Measurements from ENCODE around the gene CA10. TPM values are rescaled to one million over a fixed set of nuclear protein-coding genes. Genes with fewer than 3 reads are reported as not detected.

The CA10 gene
- total and polyA plus RNA-seq, 9 of the 15 experiments (the other 6 are each of a cell fraction or from before 2014, with no cell fraction given) = not detected

DNA sequence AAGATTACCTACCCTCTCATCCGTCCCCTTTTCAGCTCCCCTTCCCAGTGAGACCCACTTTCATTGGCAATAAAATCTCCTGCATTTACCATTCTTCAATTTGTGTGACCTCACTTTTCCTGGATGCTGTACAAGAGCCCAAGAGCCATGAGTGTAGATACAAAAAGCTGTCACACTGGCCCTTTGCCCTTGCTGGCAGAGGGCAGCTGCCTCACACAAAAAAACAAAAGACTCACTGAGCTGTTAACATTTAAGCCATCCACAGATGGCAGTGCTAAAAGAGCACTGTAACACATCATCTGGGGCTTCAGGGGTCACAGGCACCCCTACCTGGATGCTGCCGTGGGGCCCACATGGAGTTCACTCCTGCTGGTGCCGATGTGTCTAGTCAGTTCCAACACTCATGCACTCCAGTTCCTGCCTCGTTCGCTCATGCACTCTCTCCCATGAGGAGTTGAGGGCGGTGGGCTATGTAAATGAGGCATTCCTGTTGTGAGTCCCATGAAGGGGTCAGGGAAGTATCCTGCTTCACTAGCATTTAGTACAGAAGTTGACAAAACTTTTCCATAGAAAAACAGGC is 123.1 kb downstream of the CA10 start:
- Histone ChIP-seq H3K9me3 (replicated peaks; ENCODE audit: control insufficient read depth, insufficient read depth, low read depth, low read length) (no peaks in the 10 kb centered on the region; the same call in 1 of the 2 replicates), H3K4me1 (replicated peaks in 1 of 2; ENCODE audit: control insufficient read depth in 2 of 2, insufficient read depth in 2 of 2, low read length in 2 of 2) (no peaks in the 10 kb centered on the region), H3K9me1 (ENCODE audit: control insufficient read depth, insufficient read depth, low read length) (no peaks in the 10 kb centered on the region), H2AFZ (ENCODE audit: low read depth, low read length) (no peak overlapping the region), H3K79me2 (ENCODE audit: control insufficient read depth, insufficient read depth, low read length) (no peaks in the 10 kb centered on the region), H3K9ac (ENCODE audit: insufficient read depth in 1 of 2, low read depth in 2 of 2, low read length in 2 of 2) (no peak overlapping the region), H3K4me3 (no peak overlapping the region), H3K36me3 (ENCODE audit: control insufficient read depth, insufficient read depth, low read length) (no peaks in the 10 kb centered on the region), H3K27me3 (ENCODE audit: control insufficient read depth in 2 of 2, insufficient read depth in 2 of 2, low read length in 2 of 2) (no peaks in the 10 kb centered on the region), H3K4me2 (ENCODE audit: insufficient read depth, low read length) (no peak overlapping the region), H3K27ac (ENCODE audit: extremely low read depth, low read depth, low read length) (no peak overlapping the region), H4K20me1 (replicated peaks; ENCODE audit: control insufficient read depth, insufficient read depth, low read length) (no peaks in the 10 kb centered on the region)
- 2% methylated on average over 6 of the region's 6 CpGs for WGBS (ENCODE audit: insufficient coverage, low coverage, missing lambda C conversion rate)
- ChIA-PET POLR2A (no interaction called here), CTCF (ENCODE audit: low intra/inter-chr PET ratio) (no interaction called here)
- no peak for FAIRE-seq
- in situ Hi-C loops (cut with MboI) = no loop called here
- DNase-seq (ENCODE audit: extremely low read depth in 1 of 4, low spot score in 3 of 4) = no peak
- no peak for ATAC-seq
- intact Hi-C loops (cut with micrococcal nuclease) = no loop called here
- no TSS peak for BruUV-seq (replicated peaks)
- TF ChIP-seq, protein P1, sequence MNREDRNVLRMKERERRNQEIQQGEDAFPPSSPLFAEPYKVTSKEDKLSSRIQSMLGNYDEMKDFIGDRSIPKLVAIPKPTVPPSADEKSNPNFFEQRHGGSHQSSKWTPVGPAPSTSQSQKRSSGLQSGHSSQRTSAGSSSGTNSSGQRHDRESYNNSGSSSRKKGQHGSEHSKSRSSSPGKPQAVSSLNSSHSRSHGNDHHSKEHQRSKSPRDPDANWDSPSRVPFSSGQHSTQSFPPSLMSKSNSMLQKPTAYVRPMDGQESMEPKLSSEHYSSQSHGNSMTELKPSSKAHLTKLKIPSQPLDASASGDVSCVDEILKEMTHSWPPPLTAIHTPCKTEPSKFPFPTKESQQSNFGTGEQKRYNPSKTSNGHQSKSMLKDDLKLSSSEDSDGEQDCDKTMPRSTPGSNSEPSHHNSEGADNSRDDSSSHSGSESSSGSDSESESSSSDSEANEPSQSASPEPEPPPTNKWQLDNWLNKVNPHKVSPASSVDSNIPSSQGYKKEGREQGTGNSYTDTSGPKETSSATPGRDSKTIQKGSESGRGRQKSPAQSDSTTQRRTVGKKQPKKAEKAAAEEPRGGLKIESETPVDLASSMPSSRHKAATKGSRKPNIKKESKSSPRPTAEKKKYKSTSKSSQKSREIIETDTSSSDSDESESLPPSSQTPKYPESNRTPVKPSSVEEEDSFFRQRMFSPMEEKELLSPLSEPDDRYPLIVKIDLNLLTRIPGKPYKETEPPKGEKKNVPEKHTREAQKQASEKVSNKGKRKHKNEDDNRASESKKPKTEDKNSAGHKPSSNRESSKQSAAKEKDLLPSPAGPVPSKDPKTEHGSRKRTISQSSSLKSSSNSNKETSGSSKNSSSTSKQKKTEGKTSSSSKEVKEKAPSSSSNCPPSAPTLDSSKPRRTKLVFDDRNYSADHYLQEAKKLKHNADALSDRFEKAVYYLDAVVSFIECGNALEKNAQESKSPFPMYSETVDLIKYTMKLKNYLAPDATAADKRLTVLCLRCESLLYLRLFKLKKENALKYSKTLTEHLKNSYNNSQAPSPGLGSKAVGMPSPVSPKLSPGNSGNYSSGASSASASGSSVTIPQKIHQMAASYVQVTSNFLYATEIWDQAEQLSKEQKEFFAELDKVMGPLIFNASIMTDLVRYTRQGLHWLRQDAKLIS (CRISPR knock-in tag; IDR thresholded peaks at IDR 0.05) = no peak
- TF ChIP-seq, protein P2, sequence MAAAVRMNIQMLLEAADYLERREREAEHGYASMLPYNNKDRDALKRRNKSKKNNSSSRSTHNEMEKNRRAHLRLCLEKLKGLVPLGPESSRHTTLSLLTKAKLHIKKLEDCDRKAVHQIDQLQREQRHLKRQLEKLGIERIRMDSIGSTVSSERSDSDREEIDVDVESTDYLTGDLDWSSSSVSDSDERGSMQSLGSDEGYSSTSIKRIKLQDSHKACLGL (CRISPR knock-in tag; IDR thresholded peaks at IDR 0.05; ENCODE audit: borderline replicate concordance, poor library complexity, severe bottlenecking) = no peak
- no peak for TF ChIP-seq RBM22 (IDR thresholded peaks at IDR 0.05; ENCODE audit: low read depth, low read length, poor library complexity, severe bottlenecking)
- TF ChIP-seq, protein P3, sequence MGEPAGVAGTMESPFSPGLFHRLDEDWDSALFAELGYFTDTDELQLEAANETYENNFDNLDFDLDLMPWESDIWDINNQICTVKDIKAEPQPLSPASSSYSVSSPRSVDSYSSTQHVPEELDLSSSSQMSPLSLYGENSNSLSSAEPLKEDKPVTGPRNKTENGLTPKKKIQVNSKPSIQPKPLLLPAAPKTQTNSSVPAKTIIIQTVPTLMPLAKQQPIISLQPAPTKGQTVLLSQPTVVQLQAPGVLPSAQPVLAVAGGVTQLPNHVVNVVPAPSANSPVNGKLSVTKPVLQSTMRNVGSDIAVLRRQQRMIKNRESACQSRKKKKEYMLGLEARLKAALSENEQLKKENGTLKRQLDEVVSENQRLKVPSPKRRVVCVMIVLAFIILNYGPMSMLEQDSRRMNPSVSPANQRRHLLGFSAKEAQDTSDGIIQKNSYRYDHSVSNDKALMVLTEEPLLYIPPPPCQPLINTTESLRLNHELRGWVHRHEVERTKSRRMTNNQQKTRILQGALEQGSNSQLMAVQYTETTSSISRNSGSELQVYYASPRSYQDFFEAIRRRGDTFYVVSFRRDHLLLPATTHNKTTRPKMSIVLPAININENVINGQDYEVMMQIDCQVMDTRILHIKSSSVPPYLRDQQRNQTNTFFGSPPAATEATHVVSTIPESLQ (CRISPR knock-in tag; IDR thresholded peaks at IDR 0.05) = no peak
- no peak for TF ChIP-seq SAFB2 (IDR thresholded peaks at IDR 0.05; ENCODE audit: borderline replicate concordance, low read depth, low read length, severe bottlenecking)
- TF ChIP-seq NONO (IDR thresholded peaks at IDR 0.05; ENCODE audit: low read depth in 2 of 2, low read length in 1 of 2) = no peak
- TF ChIP-seq ZNF707 (CRISPR knock-in tag; conservative IDR thresholded peaks at IDR 0.05) = no peak
- no peak for TF ChIP-seq HDAC3 (IDR thresholded peaks at IDR 0.05; ENCODE audit: borderline replicate concordance, partially characterized antibody)
- TF ChIP-seq, protein P4, sequence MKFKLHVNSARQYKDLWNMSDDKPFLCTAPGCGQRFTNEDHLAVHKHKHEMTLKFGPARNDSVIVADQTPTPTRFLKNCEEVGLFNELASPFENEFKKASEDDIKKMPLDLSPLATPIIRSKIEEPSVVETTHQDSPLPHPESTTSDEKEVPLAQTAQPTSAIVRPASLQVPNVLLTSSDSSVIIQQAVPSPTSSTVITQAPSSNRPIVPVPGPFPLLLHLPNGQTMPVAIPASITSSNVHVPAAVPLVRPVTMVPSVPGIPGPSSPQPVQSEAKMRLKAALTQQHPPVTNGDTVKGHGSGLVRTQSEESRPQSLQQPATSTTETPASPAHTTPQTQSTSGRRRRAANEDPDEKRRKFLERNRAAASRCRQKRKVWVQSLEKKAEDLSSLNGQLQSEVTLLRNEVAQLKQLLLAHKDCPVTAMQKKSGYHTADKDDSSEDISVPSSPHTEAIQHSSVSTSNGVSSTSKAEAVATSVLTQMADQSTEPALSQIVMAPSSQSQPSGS (CRISPR knock-in tag; IDR thresholded peaks at IDR 0.05) = no peak
- no peak for TF ChIP-seq SNRNP70 (optimal IDR thresholded peaks at IDR 0.05; ENCODE audit: low read depth, low read length)
- TF ChIP-seq LCOR (CRISPR knock-in tag; IDR thresholded peaks at IDR 0.05) = no peak
- TF ChIP-seq HDAC2 (IDR thresholded peaks at IDR 0.05) = no peak
- no peak for TF ChIP-seq ZFP30 (CRISPR knock-in tag; IDR thresholded peaks at IDR 0.05; ENCODE audit: borderline replicate concordance)
- no peak for TF ChIP-seq PHTF2 (CRISPR knock-in tag; IDR thresholded peaks at IDR 0.05)

All from K562 (cell line).